Vagina (tissue), 2 donors: ENCODE results near the gene ATG16L1.

Experiments used
- CTCF ChIP-seq, 3 experiments: fragments of 450-650 bp in 2 of 3; fragments of 200-600 bp in 1 of 3; sonication (generic) in 1 of 3; IDR thresholded peaks; one replicate each; pipeline ENCODE4 v1.5.1; 2017 to 2019; ENCODE audit warnings: antibody characterized with exemption in 3 of 3, mild to moderate bottlenecking in 2 of 3, moderate library complexity in 2 of 3
- POLR2A ChIP-seq, 2 donors: fragments of 450-650 bp; IDR thresholded peaks; one replicate each; pipeline ENCODE4 v1.6.1; 2017; ENCODE audit warnings: antibody characterized with exemption in 2 of 2, mild to moderate bottlenecking in 2 of 2, moderate library complexity in 2 of 2
- POLR2AphosphoS5 ChIP-seq, 2 donors: sonication (generic); formaldehyde crosslinking; IDR thresholded peaks; one replicate each; pipeline ENCODE4 v1.9.0; 2017; ENCODE audit warnings: antibody characterized with exemption in 2 of 2, mild to moderate bottlenecking in 2 of 2, low read depth in 1 of 2; ENCODE audit not compliant: insufficient read depth in 1 of 2

DNA sequence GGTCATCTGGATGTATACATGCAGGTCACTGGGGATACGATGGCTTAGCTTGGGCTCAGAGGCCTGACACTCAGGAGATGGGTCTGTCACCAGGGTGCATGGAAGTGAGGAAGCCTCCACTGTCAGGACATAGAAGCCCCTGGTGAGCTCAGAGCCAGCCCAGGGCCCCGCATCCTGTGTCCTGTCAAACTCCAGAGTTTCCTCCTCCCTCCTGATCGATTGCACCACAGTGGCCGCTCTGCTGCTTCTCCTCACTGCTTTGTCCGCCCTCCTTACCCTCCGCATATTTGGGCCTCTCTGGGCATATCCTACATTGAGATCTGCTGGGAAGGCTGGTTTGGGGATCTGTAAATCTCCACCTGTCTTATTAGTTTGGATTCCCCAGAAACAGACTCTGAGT lies 37.5 kb upstream of the ATG16L1 start:
- TF ChIP-seq CTCF (IDR thresholded peaks at IDR 0.05) (no peak), POLR2A (IDR thresholded peaks at IDR 0.05) (no peak), POLR2AphosphoS5 (IDR thresholded peaks at IDR 0.05; ENCODE audit: insufficient read depth in 1 of 2, low read depth in 1 of 2) (no peak)
